ENCODE data around the gene POLR2E. TPM values are rescaled to one million over a fixed set of nuclear protein-coding genes. Genes with fewer than 3 reads are reported as not detected.

POLR2E gene
- total RNA-seq: 265 and 282 TPM in 2 replicates

GRCh38 chr19:1094978-1095701, at the start of gene POLR2E:
POLR2E (minus strand) TSS chr19:1095375; CDS start chr19:1095315, 60 bp downstream.
- H3K36me3 Mint-ChIP-seq (ENCODE audit: low read depth): peaks cover 10% of the 10 kb centered on the region
- H3K27me3 Mint-ChIP-seq (ENCODE audit: insufficient read depth): peaks cover 2% of the 10 kb centered on the region
- H3K27ac Mint-ChIP-seq: peak within 1 kb of the TSS; percentile 97
- intact Hi-C loops (cut with micrococcal nuclease): loop anchor here (1.0 kb wide), 3 partner anchors 8 to 18 kb away; partner anchors contain the start of gene GPX4
- DNase-seq (ENCODE audit: low spot score): peak; percentile 98
- H3K4me3 Mint-ChIP-seq: peak within 1 kb of the TSS; percentile 94
- H3K4me1 Mint-ChIP-seq (ENCODE audit: low read depth): peaks cover 41% of the 10 kb centered on the region
- H3K9me3 Mint-ChIP-seq: peaks cover 8% of the 10 kb centered on the region

- no peak for DNase-seq (ENCODE audit: low spot score)
- intact Hi-C loops (cut with micrococcal nuclease): no loop called here
- Mint-ChIP-seq H3K27me3 (ENCODE audit: insufficient read depth) (no peaks in the 10 kb centered on the region), H3K4me1 (ENCODE audit: low read depth) (peaks cover 8% of the 10 kb centered on the region), H3K9me3 (peaks cover 7% of the 10 kb centered on the region), H3K27ac (peak overlapping the region; percentile 35), H3K4me3 (no peak overlapping the region), H3K36me3 (ENCODE audit: low read depth) (peaks cover 30% of the 10 kb centered on the region)
These were observed 49.6 kb upstream of the POLR2E start for GRCh38 chr19:1144741-1145140.

- H3K36me3 Mint-ChIP-seq (ENCODE audit: low read depth): peaks cover 31% of the 10 kb centered on the region
- H3K27ac Mint-ChIP-seq: no peak overlapping the region
- no peaks in the 10 kb centered on the region for H3K27me3 Mint-ChIP-seq (ENCODE audit: insufficient read depth)
- peaks cover 8% of the 10 kb centered on the region for H3K4me1 Mint-ChIP-seq (ENCODE audit: low read depth)
- H3K4me3 Mint-ChIP-seq: no peak overlapping the region
- intact Hi-C loops (cut with micrococcal nuclease): no loop called here
- DNase-seq (ENCODE audit: low spot score): no peak
- peaks cover 9% of the 10 kb centered on the region for H3K9me3 Mint-ChIP-seq
These were observed 48.7 kb upstream of the POLR2E start for GRCh38 chr19:1143828-1144399.

GRCh38 chr19:1141944-1142343, 46.8 kb upstream of the POLR2E start:
- Mint-ChIP-seq H3K4me3 (no peak overlapping the region), H3K4me1 (ENCODE audit: low read depth) (peaks cover 8% of the 10 kb centered on the region), H3K36me3 (ENCODE audit: low read depth) (peaks cover 32% of the 10 kb centered on the region), H3K27me3 (ENCODE audit: insufficient read depth) (no peaks in the 10 kb centered on the region), H3K27ac (no peak overlapping the region), H3K9me3 (peaks cover 9% of the 10 kb centered on the region)
- intact Hi-C loops (cut with micrococcal nuclease): no loop called here
- DNase-seq (ENCODE audit: low spot score): no peak

- peaks cover 30% of the 10 kb centered on the region for H3K36me3 Mint-ChIP-seq (ENCODE audit: low read depth)
- DNase-seq (ENCODE audit: low spot score): no peak
- no peak overlapping the region for H3K4me3 Mint-ChIP-seq
- no peaks in the 10 kb centered on the region for H3K27me3 Mint-ChIP-seq (ENCODE audit: insufficient read depth)
- H3K4me1 Mint-ChIP-seq (ENCODE audit: low read depth): peaks cover 13% of the 10 kb centered on the region
- H3K27ac Mint-ChIP-seq: no peak overlapping the region
- H3K9me3 Mint-ChIP-seq: peaks cover 9% of the 10 kb centered on the region
- intact Hi-C loops (cut with micrococcal nuclease): no loop called here
These were observed 45.3 kb upstream of the POLR2E start for GRCh38 chr19:1140272-1141027.

- Mint-ChIP-seq H3K27ac (no peak overlapping the region), H3K4me1 (ENCODE audit: low read depth) (peaks cover 7% of the 10 kb centered on the region), H3K4me3 (no peak overlapping the region), H3K27me3 (ENCODE audit: insufficient read depth) (no peaks in the 10 kb centered on the region), H3K36me3 (ENCODE audit: low read depth) (peaks cover 23% of the 10 kb centered on the region), H3K9me3 (peaks cover 9% of the 10 kb centered on the region)
- intact Hi-C loops (cut with micrococcal nuclease): no loop called here
- DNase-seq (ENCODE audit: low spot score): no peak
These were observed 44.0 kb upstream of the POLR2E start for GRCh38 chr19:1139126-1139525.

- peaks cover 9% of the 10 kb centered on the region for H3K9me3 Mint-ChIP-seq
- DNase-seq (ENCODE audit: low spot score): no peak
- no peaks in the 10 kb centered on the region for H3K27me3 Mint-ChIP-seq (ENCODE audit: insufficient read depth)
- intact Hi-C loops (cut with micrococcal nuclease): no loop called here
- no peak overlapping the region for H3K4me3 Mint-ChIP-seq
- H3K27ac Mint-ChIP-seq: no peak overlapping the region
- H3K36me3 Mint-ChIP-seq (ENCODE audit: low read depth): peaks cover 18% of the 10 kb centered on the region
- peaks cover 14% of the 10 kb centered on the region for H3K4me1 Mint-ChIP-seq (ENCODE audit: low read depth)
These were observed 42.9 kb upstream of the POLR2E start for GRCh38 chr19:1138121-1138520.

GRCh38 chr19:1136621-1137317, 41.6 kb upstream of the POLR2E start:
- intact Hi-C loops (cut with micrococcal nuclease): no loop called here
- Mint-ChIP-seq H3K36me3 (ENCODE audit: low read depth) (peaks cover 9% of the 10 kb centered on the region), H3K27me3 (ENCODE audit: insufficient read depth) (no peaks in the 10 kb centered on the region), H3K9me3 (peaks cover 5% of the 10 kb centered on the region), H3K4me1 (ENCODE audit: low read depth) (peaks cover 14% of the 10 kb centered on the region), H3K27ac (no peak overlapping the region), H3K4me3 (no peak overlapping the region)
- DNase-seq (ENCODE audit: low spot score): no peak

- H3K9me3 Mint-ChIP-seq: peaks cover 5% of the 10 kb centered on the region
- no peak overlapping the region for H3K4me3 Mint-ChIP-seq
- intact Hi-C loops (cut with micrococcal nuclease): no loop called here
- DNase-seq (ENCODE audit: low spot score): no peak
- H3K4me1 Mint-ChIP-seq (ENCODE audit: low read depth): peaks cover 14% of the 10 kb centered on the region
- H3K27ac Mint-ChIP-seq: no peak overlapping the region
- H3K27me3 Mint-ChIP-seq (ENCODE audit: insufficient read depth): no peaks in the 10 kb centered on the region
- H3K36me3 Mint-ChIP-seq (ENCODE audit: low read depth): peaks cover 9% of the 10 kb centered on the region
These were observed 41.0 kb upstream of the POLR2E start for GRCh38 chr19:1136201-1136600.

GRCh38 chr19:1135454-1135853, 40.3 kb upstream of the POLR2E start:
- H3K36me3 Mint-ChIP-seq (ENCODE audit: low read depth): peaks cover 8% of the 10 kb centered on the region
- H3K4me3 Mint-ChIP-seq: peak overlapping the region; percentile 42
- peaks cover 5% of the 10 kb centered on the region for H3K9me3 Mint-ChIP-seq
- H3K4me1 Mint-ChIP-seq (ENCODE audit: low read depth): peaks cover 19% of the 10 kb centered on the region
- DNase-seq (ENCODE audit: low spot score): no peak
- H3K27me3 Mint-ChIP-seq (ENCODE audit: insufficient read depth): no peaks in the 10 kb centered on the region
- intact Hi-C loops (cut with micrococcal nuclease): no loop called here
- peak overlapping the region; percentile 61 for H3K27ac Mint-ChIP-seq

- Mint-ChIP-seq H3K27me3 (ENCODE audit: insufficient read depth) (no peaks in the 10 kb centered on the region), H3K4me3 (peak overlapping the region; percentile 33), H3K9me3 (no peaks in the 10 kb centered on the region), H3K4me1 (ENCODE audit: low read depth) (peaks cover 26% of the 10 kb centered on the region), H3K27ac (no peak overlapping the region), H3K36me3 (ENCODE audit: low read depth) (peaks cover 3% of the 10 kb centered on the region)
- intact Hi-C loops (cut with micrococcal nuclease): loop anchor here (5.0 kb wide), 3 partner anchors 57 to 248 kb away; partner anchors contain the start of gene NDUFS7
- no peak for DNase-seq (ENCODE audit: low spot score)
These were observed 39.3 kb upstream of the POLR2E start for GRCh38 chr19:1134431-1134830.

- intact Hi-C loops (cut with micrococcal nuclease): loop anchor here (5.0 kb wide), 3 partner anchors 56 to 249 kb away; partner anchors contain the start of gene NDUFS7
- Mint-ChIP-seq H3K9me3 (no peaks in the 10 kb centered on the region), H3K4me3 (peak overlapping the region; percentile 71), H3K36me3 (ENCODE audit: low read depth) (no peaks in the 10 kb centered on the region), H3K27ac (peak overlapping the region; percentile 75), H3K4me1 (ENCODE audit: low read depth) (peaks cover 26% of the 10 kb centered on the region), H3K27me3 (ENCODE audit: insufficient read depth) (no peaks in the 10 kb centered on the region)
- peak; percentile 64 for DNase-seq (ENCODE audit: low spot score)
These were observed 38.3 kb upstream of the POLR2E start for GRCh38 chr19:1133471-1133929.

All from activated T-helper 1 cell treated with anti-CD3 and anti-CD28 coated beads, Interleukin-12 subunit alpha, Interleukin-12 subunit beta, Interleukin-2, Interleukin-4 antibody, amounts not matched to agents 30 ng/mL and 10 ng/mL and 1 ng/mL, durations not matched to agents 14 hours and 24 hours and 36 hours (primary cell).